ENCODE results near the gene PTPRM.

- TF ChIP-seq CTCF (optimal IDR thresholded peaks at IDR 0.05 in 1 of 3, IDR thresholded peaks at IDR 0.05 in 1 of 3, conservative IDR thresholded peaks at IDR 0.05 in 1 of 3; ENCODE audit: extremely low read depth in 1 of 3, insufficient read depth in 2 of 3, low read length in 3 of 3): no peak
- no peak for TF ChIP-seq EZH2 (IDR thresholded peaks at IDR 0.05; ENCODE audit: low read length)
These were observed 129.7 kb downstream of the PTPRM start for GRCh38 chr18:7696780-7697179.
